Glomerular visceral epithelial cell (primary cell): ENCODE data around the gene XRCC5.
"Not testable (repeated sequence)": the region's sequence is repeated elsewhere in the genome, so short reads cannot be mapped to it uniquely, and the experiment has no call there.

Source experiments
- DNase-seq: peaks from one replicate; pipeline ENCODE4 v3.0.0-alpha.2; 2016; ENCODE audit errors: extremely low spot score

XRCC5 gene

DNA sequence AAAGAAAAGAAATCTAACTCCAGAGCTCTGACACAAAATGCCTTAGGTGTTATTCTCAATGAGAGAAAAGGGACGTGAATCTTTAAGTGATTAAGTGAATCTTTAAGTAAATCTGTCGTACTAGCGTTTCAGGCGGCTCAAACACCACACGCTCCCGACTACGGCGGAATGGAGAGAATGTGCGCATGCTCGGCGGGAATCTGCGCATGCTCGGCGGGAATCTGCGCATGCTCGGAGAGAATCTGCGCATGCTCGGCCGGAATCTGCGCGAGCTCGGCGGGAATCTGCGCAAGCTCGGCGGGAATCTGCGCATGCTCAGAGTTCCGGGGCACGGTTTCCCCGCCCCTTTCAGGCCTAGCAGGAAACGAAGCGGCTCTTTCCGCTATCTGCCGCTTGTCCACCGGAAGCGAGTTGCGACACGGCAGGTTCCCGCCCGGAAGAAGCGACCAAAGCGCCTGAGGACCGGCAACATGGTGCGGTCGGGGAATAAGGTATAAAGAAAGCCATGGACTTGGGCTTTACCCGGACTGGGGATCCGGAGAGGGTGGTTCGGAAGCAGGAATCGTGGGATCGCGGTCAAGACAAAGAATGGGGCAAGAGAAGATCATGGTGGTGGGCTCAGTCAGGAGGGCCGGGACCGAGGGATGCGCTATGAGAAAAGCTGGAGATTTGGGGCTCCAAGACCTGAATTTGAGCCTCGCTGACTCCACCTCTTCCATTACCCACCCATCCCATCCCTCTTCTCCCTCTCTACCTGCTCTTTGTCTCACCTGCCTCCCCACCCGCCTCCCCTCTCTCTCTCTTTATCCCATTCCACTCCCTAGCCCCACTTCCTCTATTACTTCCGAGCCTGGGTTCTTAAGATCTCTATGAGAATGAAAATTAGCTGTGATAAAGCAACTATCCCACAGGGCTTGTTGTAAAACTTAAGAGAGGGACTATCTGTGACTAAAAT is at the start of gene XRCC5:
Gene XRCC5, plus strand, starts transcription at position 382 of the 955 bp plus-strand sequence. Its CDS starts 89 bp downstream, at position 471.
- peak; percentile 99 for DNase-seq

DNA sequence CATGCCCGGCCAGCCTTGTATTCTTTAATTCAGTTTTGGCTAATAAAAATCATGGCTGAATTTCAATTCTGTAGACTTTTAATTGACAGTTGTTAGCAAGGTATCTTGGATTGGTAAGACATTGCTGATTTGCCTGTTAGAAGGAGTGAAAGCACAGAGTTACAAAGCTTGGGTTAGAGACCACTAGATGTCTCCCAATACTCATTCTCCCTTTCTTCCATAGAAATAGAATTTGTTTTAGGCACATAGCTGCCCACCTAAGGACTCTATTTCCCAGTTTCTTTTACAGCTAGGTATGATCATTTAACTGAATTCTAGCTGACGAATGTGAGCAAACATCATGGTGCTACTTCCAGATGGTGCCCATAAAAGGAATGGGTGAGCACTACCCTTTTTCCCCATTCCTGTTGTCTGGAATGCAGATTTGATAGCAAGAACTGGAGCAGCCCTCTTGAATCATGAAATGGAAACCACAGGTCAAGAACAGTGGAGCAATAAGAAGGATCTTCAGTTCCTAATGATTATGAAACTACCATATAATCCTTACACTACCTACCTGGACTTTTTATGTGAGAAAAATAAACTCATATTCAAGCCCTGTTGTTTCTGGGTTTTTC is 45.0 kb upstream of the XRCC5 start:
- DNase-seq: no peak

DNA sequence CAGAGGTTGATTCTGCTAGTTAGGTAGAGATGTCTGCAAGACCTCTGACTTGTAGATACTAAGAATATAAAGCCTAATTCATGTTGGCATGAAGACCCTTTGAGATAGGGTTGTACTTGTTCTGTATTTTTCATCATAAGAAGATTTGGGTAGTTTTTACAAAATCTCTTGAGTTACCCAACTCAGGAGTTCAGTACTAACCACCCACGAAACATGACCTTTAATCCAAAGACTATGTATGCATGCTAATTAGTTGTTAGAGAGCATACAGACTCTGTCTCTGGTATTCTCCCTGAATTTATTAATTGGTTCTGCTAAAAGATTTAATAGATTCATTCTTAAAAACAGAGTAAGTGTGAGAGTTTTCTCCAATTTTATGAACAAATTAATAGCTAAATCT is 44.5 kb upstream of the XRCC5 start:
- DNase-seq: no peak

DNA sequence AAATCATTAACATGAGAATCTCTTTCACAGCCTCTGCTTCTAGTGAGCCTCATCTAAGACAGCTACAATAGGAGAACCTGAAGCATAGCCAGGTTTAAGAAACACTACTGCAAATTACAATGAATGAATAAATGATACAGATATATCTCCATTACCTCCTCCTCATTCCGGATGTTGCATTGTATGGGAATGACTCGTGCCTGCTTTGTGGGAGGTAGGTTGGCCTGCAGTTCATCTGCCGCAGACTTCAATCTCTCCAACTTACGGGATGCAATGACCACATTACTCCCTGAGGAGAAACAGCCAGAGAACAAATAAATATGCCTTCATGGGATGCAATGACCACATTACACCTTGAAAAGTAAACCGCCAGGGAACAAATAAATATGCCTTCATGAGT is 42.9 kb upstream of the XRCC5 start:
- peak; percentile 70 for DNase-seq

DNA sequence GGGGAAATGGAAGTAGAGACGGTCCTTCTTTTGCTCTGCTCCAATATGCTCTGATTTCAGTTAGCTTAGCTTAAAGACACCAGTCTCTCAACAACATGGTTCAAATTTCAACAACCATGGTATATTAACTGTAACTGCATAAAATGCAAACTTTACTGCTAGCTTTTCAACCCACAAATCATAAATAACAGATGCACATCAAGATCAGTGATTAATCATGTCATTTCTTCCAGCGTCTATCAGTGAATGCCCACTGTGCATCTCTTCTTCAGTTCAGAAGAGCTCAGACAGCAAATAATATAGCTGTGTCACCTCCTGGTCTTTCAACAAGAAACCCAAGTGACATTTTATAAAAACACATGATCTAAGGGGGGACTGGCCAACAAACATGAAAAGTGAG is 40.1 kb upstream of the XRCC5 start:
- DNase-seq: no peak

DNA sequence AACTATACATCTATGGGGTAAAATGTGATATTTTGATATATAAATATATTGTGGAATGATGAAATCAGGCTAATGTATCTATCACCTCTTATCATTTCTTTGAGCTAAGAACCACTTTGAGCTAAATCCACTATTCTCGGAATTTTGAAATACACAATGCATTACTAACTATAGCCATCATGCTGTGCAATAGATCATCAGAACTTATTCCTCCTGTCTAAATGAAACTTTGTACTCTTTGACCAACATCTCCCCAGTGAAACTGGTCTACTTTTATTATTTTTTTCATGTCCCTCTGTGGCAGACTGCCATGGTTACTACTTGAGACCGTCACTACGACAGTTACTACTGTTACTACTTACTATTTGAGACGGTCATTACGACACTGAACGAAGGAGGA is 39.0 kb upstream of the XRCC5 start:
- no peak for DNase-seq

DNA sequence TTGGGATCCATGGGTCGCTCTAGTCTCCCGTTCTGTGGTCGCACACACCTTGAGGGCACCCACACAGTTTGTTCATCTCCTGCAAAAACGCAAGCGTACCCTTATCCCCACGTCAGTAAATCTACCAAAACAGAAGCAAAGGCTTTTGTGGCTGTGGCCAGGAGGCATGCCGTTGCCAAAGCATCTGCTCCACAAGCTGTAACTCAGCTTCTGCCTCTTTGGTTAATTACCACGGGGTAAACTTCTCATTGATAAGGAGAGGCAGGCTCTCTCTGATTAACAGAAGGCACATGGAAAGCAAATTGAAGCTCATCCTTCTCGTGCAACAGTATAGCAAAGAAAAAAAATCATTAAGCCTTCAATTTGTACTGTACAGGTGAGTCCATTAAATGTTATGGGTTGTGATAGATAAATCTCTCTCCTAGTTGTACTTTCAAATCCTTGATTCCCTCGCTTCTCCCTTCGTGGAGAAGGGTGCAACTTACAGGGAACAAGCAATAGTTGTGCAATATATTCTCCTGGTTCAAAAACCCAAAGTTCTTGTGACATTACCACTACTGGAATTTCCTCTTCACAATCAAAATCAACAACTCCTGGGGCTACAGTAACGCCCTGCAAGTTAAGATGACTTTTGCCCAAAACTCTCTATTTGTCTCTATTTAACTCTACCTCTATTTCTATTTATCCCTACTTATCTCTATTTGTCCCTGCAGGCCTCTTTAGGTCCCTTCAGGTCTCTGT is 37.9 kb upstream of the XRCC5 start:
- DNase-seq: no peak

DNA sequence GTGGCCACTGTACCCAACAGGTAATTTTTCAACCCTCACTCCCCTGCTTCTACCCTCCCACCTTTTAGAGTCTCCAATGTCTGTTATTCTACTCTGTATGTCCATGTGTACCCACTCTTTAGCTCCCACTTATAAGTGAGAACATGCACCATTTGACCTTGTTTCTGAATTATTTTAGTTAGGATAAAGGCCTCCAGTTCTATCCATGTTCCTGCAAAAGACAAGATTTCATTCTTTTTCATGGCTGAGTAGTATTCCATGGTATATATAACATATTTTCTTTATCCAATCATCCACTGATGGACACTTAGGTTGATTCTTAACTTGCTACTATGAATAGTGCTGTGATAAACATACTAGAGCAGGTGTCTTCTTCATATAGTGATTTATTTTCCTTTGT is 36.7 kb upstream of the XRCC5 start:
- DNase-seq: no peak

DNA sequence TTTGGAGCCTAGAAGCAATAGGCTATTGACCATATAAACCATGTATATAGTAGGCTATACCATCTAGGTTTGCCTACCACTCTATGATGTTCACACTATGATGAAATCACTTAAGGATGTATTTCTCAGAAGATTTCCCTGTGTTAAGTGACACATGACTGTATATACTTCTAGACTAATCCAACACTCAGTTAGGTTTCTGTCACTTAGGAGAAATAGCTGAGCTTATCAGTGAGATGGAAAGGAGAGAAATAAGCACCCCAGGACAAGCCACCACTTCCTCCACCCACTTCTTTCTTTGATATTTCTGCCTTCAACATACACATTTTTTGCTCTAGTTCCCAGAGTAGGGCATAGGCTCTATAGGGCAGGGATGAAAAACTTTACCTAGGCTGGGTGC is 35.4 kb upstream of the XRCC5 start:
- DNase-seq: no peak

DNA sequence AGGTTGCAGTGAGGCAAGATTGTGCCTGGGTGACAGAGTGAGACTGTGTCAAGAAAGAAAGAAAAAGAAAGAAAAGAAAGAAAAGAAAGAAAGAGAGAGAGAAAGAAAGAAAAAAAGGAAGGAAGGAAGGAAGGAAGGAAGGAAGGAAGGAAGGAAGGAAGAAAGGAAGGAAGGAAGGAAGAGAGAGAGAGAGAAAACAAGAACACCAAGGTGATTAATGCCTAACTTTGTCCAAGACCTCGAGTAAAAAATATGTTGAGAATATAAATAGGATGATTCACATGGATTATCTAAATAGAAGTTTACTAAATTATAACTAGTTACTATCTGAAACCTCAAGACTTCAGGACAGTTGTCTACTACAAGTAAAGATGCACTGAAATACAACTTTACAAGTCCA is 34.8 kb upstream of the XRCC5 start:
- no peak for DNase-seq

DNA sequence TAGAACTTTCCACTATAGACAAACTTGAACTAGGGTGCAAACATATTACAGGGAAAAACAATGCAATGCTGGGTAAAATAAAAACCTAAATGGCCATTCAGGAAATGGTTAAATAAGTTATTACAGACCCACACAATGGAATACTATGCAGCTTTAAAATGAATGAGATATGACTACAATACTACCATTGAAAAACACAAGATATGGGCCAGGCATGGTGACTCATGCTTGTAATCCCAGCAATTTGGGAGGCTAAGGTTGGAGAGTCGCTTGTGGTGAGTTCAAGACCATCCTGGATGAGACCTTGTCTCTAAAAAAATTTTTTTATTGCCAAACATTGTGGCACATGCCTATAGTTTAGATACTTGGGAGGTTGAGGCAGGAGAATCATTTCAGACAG is 34.4 kb upstream of the XRCC5 start:
- DNase-seq: no peak

DNA sequence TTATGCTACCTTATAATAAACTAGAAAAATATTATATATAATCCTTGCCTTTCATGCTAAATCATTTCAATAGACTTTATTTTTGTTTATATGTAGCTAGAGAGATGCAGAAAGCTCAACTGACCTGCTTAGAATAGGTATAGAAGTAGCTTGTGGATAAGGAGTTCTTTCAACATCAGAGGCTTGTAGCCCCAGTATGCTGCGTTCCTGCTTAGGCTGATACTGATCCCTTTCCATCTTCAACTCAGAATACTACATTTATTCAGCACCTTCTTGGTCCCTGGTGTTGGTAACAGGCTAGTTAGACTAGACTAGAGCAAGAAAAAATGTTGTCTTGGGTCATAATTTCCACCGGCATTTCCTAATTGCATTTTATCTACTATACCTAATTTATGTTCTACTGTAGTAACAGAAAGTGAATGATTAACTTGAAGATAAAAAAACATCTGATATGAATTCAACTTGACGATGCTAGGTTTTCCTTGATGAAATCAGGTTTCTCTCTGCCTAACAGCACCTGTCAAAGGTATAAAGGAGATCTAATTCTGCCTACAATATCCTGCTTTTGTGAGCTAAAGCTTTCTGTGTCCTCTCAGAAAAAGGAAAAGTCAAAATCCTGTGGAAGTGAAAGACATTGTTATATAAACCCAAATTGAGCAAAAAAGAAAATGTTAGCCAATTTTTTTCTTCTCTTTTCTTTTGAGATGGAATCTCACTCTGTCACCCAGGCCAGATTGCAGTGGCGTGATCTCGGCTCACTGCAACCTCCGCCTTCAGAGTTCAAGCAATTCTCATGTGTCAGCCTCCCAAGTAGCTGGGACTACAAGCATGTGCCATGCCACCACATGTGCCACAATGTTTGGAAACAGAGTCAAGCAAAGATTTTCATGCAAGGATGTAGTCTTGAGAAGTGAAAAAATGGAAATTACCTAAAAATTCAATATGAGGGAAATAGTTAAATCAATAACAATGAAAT is 33.4 kb upstream of the XRCC5 start:
- no peak for DNase-seq

DNA sequence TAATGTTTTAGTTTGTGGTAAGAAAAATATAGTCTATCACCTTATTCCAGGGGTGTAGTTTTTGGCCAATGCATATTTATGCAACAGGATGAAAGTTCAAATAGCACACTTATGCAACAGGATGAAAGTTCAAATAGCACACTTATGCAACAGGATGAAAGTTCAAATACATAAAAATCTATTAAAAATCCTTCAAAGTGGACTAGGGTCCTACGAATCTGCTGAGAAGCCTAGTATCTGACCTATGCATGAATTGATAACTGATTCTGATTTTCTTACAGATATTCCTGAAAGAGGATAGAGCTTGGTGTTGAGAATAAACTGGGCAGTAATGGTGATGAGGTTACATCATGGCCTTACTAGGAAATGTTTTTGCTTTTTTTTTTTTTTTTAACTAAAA is 30.4 kb upstream of the XRCC5 start:
- DNase-seq: no peak

DNA sequence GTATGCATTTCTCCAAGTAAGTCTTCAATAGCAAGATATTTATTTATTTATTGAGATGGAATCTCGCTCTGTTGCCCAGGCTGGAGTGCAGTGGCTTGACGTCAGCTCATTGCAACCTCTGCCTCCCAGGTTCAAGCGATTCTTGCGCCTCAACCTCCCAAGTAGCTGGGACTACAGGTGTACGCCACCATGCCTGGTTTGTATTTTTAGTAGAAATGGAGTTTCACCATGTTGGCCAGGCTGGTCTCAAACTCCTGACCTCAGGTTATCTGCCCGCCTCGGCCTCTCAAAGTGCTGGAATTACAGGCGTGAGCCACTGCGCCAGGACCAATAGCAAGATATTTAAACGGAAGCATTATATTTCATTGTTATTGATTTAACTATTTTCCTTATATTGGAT is 29.1 kb upstream of the XRCC5 start:
- DNase-seq: not testable (repeated sequence)

DNA sequence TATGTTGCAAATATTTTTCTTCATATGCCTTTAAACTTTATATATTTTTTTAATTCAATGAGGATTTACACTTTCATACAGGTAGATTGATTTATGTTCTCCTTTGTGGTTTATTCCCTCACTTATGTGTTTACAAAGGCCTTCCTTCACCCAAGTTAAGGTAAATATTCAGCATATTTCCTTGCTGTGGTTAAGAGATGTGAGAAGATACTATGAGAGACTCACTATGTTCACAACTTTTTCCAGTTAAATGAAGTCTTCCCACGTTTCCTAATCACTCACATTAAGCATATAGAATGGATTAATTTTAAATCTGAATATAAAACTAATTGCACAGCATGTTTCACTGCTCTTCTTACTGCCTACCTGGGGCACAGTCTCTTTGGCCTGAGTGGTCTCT is 28.1 kb upstream of the XRCC5 start:
- DNase-seq: no peak

DNA sequence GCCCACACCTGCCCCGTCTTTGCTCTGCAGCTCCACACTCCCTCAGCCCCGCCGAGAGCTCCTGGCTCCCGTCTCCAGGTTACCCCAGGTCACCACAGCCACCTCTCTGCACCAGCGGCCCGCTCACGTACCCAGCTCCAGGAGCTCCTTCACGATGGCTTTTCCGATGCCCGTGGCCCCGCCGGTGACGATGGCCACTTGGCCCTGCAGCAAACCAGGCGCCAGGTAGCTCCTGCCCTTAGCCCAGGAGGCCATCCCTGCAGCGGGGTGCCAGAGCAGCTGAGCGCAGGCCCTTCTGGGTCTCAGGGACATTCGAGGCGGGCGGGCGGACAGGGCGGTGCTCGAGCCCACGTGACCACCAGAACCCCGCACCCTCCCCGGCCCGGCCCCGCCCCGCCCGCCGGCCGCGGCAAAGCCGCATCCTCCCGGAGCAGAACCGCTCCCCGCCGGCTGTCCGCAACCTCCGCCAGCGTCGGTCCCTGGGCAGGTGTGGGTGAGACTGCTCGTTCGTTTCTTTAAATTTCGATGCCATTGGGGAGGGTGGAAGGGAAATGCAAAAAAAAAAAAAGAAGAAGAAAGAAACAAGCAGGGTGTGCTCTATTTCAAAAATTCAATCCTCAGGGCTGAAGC is 27.5 kb upstream of the XRCC5 start, which contains the start of the genes PECR and TMEM169:
Gene PECR, minus strand, starts transcription at position 323 of the 630 bp plus-strand sequence. Its CDS starts 68 bp downstream, at position 255.
Gene TMEM169, plus strand, starts transcription at position 433 of the 630 bp plus-strand sequence. CDS start 14,045 bp downstream, outside the sequence.
- peak; percentile 84 for DNase-seq

DNA sequence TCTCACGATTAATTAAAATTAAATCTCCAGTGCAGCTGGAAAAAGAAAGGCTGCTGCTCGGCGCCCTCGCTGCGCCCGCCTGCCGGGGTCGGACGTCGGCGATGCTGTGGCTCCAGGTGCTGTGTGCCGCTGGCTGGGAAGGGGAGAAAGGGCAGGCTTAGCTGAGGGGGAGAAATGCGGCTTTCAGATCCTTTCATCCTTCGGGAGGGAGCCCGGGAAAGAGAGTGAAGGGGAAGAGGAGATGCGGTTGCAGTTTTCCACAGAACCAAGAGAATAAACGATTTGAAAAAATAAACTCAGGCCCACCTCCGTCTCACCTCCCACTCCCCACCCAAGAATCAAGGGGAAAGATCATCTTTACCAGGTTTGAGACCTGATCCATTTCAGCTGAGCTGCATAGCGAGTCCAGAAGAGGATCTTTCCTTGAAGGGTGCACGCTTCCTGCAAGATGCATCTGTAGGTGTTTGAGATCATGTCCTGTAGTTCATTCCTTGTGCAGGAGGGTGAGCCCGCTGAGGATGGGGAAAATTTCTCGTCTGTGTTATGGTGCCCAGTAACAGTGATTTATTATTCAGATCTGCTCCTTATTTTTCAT is 26.9 kb upstream of the XRCC5 start:
- DNase-seq: peak; percentile 24

DNA sequence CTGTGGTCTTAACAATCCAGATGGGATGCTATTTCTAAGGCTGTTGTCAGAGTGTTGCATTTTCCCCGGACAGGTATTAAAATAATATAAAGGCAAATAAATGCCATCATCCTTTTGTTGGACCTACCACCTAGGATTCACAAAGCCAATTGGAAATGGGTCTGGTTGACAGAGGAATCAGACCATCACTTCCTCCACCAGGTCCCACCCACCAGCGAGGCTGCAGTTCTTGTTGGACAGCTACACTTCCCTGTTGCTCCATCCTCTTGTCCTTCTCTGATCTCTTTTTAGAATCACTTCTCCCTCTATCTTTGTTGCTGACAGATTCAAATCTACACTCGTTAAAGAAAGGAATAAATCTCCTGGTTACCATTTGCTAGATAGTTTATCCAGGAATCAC is 26.3 kb upstream of the XRCC5 start:
- peak; percentile 50 for DNase-seq

DNA sequence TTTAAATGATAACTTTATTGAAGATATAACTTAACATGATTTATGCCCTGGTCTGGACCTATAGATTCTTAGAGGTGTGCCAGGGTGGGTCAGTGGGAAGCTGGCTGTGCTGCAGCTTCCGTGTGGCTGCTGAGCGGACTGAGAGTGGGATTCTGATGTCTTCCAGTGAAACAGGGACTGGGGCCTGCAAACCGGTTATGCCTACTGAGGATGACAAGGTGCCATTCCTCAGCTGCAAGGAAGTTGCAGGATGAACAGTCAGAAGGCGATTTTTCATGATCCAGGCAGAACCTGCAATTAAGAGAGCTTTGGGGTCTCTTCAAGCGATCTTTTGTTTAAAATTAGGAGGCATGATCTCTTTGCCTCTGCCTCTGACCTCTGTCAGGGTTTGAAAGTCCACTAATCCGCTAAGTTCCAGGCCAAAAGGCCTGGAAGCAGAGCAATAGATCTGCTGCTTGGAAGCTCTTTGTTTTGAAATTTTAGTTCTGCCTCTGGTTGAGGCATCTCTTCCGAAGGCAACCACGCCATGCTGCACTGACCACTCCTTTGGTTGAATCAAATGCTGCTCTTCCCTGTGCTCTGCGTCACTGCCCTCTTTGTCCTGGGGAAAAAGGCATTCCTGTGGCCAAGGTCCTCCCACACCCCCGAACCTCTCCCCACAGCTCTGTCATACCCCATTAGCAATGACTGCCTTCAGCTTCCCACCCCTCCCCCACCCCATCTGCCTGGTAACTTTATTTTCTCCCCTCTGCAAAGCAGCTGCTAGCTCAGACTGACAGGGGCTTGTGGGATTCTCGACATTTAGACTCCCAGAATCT is 25.5 kb upstream of the XRCC5 start:
- DNase-seq: peak; percentile 98
